ENCODE results near the gene SUPT6H. TPM values are rescaled to one million over a fixed set of nuclear protein-coding genes. Genes with fewer than 3 reads are reported as not detected.
A peak's percentile ranks its signal among the peaks of the same experiment; 100 is the strongest.

SUPT6H gene
- total and polyA plus RNA-seq, 2 of the 8 experiments (the other 6 are each of a cell fraction or from before 2014, with no cell fraction given): 32.0 to 59.9 TPM

GRCh38 chr17:28725166-28725659 is 63.2 kb downstream of the SUPT6H start (continued):
- TF ChIP-seq E2F6 (IDR thresholded peaks at IDR 0.05) (no peak), MAFK (IDR thresholded peaks at IDR 0.05; ENCODE audit: low read depth, low read length) (no peak), ATF3 (IDR thresholded peaks at IDR 0.05; ENCODE audit: insufficient read depth, low read depth, low read length) (no peak), HDAC6 (IDR thresholded peaks at IDR 0.05; ENCODE audit: low read depth, low read length) (no peak), MAX (IDR thresholded peaks at IDR 0.05) (no peak), CEBPB (IDR thresholded peaks at IDR 0.05; ENCODE audit: low read depth, low read length) (no peak), KDM4A (IDR thresholded peaks at IDR 0.05; ENCODE audit: low read depth, low read length, severe bottlenecking) (no peak), PHF8 (conservative IDR thresholded peaks at IDR 0.05; ENCODE audit: low read depth, low read length) (no peak), TCF12 (IDR thresholded peaks at IDR 0.05; ENCODE audit: low read depth, low read length) (no peak), SP4 (IDR thresholded peaks at IDR 0.05; ENCODE audit: low read length) (no peak), USF2 (IDR thresholded peaks at IDR 0.05; ENCODE audit: low read length) (peak; percentile 6; the same call in 1 of the 2 replicates), EP300 (IDR thresholded peaks at IDR 0.05; ENCODE audit: borderline replicate concordance in 1 of 2, low read depth in 2 of 2, low read length in 2 of 2) (no peak), SP2 (IDR thresholded peaks at IDR 0.05; ENCODE audit: low read length) (no peak)

All from H1 (cell line).